ENCODE results near the gene PUS7.

DNA sequence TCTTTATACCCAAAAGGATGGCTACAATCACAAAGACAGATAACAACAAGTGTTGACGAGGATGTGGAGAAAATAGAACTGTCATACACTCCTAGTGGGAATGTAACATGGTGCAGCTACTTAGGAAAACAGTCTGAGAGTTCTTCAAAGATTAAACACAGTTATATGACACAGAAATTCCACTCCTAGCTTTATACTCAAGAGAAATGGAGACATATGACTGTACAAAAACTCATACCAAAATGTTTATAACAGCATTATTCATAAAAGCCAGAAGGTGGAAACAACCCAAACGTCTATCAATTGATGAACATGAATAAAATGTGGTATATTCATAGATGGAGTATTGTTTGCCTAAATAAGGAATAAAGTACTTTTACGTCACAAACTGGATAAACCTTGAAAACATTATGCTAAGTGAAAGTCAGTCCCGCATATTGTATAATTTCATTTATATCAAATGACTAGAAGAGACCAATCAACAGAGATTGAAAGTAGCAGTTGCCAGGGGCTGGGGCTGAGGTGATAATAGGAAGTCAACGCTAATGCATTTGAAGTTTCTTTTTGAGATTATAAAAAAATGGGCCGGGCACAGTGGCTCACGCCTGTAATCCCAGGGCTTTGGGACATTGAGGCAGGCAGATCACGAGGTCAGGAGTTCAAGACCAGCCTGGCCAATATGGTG is 71.8 kb downstream of the PUS7 start:
- no peak for TF ChIP-seq POLR2A (IDR thresholded peaks at IDR 0.05; ENCODE audit: control extremely low read depth in 1 of 2, low read depth in 2 of 2, low read length in 2 of 2)
- no peak for TF ChIP-seq EZH2 (IDR thresholded peaks at IDR 0.05; ENCODE audit: low read depth, low read length, severe bottlenecking)
- TF ChIP-seq PHF8 (conservative IDR thresholded peaks at IDR 0.05; ENCODE audit: low read depth, low read length) = no peak
- TF ChIP-seq CHD2 (IDR thresholded peaks at IDR 0.05; ENCODE audit: low read length) = no peak
- TF ChIP-seq, protein P1, sequence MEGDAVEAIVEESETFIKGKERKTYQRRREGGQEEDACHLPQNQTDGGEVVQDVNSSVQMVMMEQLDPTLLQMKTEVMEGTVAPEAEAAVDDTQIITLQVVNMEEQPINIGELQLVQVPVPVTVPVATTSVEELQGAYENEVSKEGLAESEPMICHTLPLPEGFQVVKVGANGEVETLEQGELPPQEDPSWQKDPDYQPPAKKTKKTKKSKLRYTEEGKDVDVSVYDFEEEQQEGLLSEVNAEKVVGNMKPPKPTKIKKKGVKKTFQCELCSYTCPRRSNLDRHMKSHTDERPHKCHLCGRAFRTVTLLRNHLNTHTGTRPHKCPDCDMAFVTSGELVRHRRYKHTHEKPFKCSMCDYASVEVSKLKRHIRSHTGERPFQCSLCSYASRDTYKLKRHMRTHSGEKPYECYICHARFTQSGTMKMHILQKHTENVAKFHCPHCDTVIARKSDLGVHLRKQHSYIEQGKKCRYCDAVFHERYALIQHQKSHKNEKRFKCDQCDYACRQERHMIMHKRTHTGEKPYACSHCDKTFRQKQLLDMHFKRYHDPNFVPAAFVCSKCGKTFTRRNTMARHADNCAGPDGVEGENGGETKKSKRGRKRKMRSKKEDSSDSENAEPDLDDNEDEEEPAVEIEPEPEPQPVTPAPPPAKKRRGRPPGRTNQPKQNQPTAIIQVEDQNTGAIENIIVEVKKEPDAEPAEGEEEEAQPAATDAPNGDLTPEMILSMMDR (IDR thresholded peaks at IDR 0.05; ENCODE audit: control extremely low read depth in 1 of 3, insufficient read depth in 1 of 3, low read depth in 1 of 3, low read length in 3 of 3) = no peak
- TF ChIP-seq JUN (IDR thresholded peaks at IDR 0.05; ENCODE audit: low read depth, low read length) = no peak
- TF ChIP-seq SP2 (IDR thresholded peaks at IDR 0.05; ENCODE audit: low read length) = no peak
- no peak for TF ChIP-seq RXRA (IDR thresholded peaks at IDR 0.05; ENCODE audit: insufficient read depth, low read depth, low read length)
- TF ChIP-seq RAD21 (IDR thresholded peaks at IDR 0.05 in 1 of 2, conservative IDR thresholded peaks at IDR 0.05 in 1 of 2; ENCODE audit: low read depth in 2 of 2, low read length in 2 of 2) = no peak
